GM21786 (cell line): Measurements from ENCODE around the gene COL7A1.

ENCODE experiments used
- ATAC-seq: cut with Tn5 transposase; IDR thresholded peaks from one replicate; pipeline ENCODE4 v1.9.1; 2021; ENCODE audit not compliant: unreplicated experiment

The COL7A1 gene

DNA sequence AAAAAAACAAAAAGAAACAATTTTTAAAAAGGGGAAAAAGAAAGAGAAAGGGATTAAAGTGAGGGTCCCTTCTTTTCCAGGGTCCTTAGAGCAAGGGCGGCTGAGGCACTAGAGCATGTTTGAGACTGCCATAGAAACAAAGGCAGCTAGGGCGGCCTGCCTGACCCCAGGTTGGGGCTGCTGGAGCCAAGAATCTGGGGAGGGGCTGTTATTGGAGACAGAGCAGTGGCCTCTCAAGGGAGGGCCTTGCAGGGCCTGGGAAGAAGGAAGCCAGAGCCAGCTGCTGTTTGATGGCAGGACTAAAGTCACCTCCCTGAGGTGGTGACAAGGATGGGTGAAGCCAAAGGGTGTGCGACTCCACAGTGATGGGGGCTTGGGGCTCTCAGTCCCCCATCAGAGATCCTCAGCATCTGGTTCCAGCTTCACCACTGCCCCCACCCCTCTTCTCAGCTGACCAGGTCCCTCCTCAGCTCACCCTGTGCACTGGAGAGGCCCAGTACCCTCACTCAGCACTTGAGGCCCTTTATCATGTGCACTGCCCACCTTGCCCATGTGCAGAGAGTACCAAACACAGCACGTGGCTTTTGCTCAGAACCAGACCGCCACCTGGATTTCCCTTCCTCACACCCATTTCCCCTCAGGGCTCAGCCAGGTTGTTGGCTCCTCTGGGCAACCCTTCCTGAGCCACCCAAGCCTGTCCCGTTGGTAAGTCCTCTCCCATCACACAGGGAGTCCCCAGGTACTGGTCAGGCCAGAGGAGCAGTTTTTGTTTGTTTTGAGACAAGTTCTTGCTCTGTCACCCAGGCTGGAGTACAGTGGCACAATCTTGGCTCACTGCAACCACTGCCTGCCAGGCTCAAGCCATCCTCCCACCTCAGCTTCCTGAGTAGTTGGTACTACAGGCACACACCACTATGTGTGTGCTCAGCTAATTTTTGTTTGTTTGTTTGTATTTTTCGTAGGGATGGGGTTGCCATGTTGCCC, 24.7 kb upstream of the COL7A1 start:
- ATAC-seq = no peak

DNA sequence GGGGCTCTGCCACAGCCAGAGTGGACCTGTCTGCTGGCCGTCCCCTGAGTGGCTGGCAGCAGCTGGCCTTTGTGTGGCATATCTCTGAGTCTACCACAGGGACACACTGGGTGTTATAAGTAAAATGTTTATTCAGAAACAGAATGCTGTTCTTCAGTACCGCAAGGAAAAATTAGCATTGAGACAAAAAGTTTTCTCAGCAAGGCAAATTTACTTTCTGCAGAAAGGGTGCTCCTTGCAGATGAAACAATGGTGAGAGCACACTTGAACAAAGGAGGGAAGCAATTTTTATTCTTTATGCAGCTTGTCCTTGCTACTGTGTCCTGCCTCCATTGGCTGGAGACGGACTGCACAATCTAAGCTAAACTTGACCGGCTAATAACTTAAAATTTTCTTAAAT, 22.4 kb upstream of the COL7A1 start:
- ATAC-seq = no peak

DNA sequence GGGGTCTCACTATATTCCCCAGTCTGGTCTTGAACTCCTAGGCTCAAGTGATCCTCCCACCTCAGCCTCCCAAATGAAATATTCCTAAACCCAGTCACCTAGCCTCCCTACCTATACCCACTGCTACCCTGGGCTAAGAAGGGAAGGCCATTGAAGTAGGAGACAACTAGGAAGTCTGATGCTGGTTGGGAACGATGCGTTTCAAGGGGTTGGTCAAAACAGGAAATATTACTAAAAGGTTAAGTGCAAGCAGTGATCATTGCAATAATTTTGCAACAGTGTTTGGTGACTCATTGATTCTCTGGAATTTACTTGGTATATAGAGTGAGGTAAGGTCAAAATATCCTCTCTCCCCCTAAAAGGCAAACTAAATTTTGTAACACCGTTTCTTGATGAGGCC, 18.9 kb upstream of the COL7A1 start:
- no peak for ATAC-seq

DNA sequence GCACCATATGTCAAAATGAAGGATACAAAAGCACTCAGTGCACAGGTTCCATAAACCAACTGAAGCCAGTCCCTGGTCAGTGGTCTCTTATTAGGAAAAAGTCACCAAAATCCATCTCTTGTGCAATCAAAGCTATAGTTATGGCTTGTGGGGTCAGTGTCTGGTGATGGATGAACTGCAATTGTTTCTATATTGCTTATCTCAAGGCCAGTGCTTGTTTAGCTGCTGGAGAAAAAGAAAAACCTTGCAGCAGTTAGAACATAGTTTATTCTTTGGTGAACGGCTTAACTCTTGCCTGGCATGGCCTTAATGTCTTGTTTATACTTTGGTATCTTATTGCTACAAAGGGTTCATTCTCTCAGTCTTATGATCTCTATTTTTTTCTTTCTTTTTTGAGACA, 17.2 kb upstream of the COL7A1 start:
- ATAC-seq = no peak

DNA sequence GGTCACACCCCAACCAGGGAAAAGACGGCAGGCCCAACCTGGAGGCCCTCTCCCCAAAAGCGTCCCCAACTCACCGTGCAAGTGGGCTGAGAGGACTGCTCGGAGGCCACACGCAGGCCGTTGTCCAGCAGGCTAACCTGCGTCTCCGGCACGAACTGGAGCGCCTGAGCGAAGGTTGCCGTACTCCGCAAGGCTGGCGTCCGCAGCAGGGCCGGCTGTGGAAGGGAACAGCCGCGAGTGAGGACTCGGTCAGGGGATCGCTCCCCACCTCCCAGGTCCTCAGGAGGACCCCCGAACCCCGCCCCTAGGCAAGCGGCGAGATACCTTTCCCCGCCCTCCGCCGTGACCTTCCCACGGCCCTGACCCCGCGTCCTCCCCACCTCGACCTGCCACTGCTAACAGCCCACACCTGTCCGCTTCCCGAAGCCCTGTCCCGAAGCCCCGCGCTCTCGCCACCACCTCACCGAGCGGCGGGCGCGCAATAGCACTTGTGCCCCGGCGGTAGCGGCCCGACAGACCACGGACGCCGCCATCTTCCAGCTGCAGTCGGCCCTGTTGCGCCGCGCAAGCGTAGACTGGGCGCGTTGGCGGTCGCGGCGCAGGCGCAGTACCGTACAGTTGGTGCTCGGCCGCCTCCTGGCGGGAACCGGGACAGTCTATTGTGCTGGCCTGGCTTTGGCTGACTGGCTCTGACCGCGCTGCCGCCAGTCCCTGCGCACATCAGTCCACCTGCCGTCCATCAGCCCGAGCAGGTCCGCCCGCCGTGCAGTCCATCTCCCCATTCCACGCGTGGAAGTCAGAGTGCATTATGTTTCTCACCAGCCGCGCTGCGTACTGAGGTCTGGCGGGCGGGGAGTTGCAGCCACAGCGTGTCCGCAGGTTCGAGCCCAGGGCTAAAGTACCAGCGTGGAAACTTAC, 14.2 kb upstream of the COL7A1 start, which contains the start of gene UQCRC1:
Gene UQCRC1 (minus strand): TSS at position 559 of the 918 bp plus-strand sequence. CDS start 26 bp downstream, at position 533.
- ATAC-seq = peak; percentile 94

DNA sequence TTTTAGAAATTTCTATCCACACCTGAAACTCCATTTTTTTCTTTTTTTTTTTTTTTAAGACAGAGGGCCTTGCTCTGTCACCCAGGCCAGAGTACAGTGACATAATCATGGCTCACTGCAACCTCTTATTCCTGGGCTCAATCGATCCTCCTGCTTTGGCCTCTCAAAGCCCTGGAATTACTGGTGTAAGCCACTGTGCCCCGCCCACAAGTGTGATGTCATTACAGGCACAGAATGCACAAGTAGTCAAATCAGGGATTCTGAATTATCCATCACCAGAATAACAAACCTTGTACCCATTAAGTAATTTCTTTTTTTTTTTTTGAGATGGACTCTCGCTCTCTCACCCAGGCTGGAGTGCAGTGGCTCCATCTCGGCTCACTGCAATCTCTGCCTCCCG, 12.4 kb upstream of the COL7A1 start:
- ATAC-seq = no peak

DNA sequence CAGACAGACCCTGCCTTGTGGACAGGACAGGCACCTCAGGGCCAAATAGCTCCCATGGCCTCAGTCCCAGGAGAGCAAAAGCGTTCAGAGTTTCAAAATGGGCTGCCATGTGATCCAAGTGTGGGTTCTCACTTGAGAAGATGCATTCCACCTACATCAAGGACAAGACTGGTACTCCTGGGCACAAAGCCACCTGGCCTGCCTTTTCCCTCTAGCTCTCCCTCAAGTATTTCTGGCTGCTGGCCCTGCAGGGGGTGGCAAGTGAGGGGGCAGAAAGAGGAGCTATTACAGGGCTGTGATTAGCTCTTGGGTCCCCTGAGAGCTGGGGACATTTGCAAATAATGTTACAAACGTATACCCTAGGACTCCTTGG, 6.5 kb upstream of the COL7A1 start:
- ATAC-seq = no peak

DNA sequence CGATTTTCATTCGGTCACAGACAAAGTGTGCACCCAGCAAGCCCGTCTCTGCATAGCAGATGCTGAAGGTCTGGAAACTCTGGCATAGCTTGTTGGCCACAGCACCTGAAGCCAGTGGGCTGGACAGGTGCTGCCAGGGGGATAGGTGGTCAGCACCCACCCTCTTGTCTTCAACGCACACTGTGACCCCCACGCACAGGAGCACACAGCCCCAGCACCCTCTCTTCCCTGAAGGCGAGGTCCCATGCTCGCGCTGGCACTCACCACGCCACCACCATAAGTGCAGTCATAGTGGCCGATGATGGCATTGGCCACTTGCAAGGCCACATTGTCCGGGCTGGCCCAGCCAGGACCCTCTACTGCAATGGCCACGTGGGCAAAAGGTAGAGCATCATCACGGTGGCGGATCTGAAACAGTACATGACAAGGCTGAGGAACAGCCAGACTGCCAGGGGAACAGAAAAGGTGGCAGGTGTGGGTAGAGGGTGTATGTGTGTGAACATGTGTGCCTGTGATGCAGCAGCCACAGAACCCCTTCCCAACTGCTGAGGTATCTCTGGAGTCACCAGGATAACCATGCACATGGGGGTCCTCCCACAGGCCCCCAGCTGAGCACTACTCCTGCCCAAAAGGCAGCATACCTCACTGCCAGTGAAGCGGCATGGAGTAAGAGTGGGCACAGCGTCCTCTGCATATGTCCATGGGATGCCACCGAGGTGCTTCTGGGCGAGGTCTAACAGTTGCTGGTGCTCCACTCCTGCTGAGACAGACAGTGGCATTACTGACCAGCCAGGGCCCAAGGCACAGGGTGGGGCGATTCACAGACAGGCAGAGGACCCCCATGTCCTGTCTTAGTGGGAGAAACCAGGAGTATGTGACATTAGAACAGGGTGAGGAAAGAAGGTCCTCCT, 5.8 kb upstream of the COL7A1 start:
- ATAC-seq = no peak

DNA sequence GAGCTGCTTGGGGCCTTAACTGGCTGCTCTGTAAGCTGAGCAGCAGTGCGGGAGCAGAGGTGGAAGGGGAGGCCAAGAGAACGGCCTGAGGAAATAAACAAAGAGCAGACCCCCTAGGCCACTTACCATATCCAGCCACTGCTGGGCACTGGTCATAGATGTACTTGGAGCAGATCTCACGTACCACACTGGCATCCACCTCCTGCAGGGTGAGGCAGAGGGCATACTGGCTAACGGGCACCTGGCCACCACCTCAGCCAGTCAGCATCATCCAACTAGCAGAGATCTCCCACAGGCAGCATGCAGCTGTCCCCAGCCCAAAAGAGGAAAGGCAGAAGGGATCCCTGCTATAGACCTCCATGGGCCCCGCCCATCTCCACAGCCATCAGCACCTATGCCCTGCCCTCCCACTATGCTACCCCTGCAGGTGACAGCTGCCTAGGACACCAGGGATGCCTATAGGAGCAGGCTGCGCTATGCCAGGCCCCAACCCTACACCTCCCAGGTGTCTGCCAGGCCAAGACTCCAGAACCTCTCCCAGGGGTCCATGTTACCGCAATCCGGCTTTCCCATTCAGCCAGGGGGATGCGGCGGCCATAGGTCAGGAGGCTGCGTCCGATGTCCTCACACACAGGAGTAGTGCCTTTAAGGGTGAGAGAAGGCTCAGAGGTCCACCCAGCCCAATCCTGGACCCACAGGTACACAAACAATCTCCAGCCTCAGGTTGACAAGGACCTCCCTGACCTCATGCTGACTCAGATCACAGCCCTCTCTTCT, 4.6 kb upstream of the COL7A1 start:
- no peak for ATAC-seq

DNA sequence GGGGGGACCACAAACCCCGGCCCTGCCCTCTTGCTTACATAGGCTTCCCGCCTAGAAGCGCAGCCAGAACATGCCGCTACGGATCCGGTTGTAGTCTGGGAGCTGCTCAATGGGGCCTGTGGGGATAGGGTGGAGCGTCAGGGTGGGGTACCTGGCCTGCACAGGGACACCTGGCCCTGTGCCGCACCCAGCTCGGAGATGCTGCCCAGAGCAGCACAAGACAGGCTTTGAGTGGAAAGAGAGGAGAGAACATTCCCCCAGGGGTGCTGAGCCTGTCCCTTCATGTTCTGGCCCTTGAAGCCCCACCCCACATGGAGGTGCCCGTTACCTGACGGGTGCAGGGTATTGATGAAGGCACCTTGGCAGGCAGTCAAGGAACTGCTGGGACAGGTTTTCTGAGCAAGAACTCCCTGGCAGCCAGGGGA, 4.0 kb upstream of the COL7A1 start:
- no peak for ATAC-seq

DNA sequence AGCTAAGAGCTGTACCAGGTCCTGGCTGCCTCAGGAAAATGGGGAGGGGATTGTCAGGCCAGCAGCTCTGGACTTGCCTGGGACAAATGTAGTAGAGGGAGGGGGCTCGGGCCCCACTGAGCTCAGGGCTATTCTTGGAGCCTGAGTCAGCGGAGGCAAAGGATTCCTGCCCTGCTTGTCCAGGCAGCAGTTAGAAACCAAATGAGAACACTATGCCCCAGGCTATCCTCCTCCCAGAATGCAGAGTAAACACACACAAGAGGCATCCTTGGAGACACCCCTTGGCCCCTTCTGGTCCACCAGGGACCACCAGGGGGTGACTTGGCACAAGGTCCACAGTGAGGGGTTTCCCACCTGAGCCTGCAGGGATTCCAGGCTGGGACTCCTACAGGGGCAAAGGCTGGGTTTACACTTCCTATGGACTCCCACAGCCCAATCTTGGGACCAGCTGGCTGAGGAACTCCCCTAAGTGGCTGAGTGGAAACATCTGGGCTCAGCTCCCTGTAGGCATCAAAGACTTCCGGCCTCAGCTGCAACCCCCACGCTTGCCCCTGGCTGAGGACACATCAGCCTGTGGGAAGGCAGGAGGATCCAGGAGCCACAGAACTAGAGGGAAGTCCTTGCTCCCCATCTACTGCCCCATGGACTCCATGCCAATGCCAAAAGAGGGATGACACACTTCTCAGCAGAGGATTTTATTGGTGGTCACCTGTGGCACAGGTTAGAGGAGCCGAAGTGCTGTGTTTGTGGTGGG, 3.4 kb upstream of the COL7A1 start:
- no peak for ATAC-seq

DNA sequence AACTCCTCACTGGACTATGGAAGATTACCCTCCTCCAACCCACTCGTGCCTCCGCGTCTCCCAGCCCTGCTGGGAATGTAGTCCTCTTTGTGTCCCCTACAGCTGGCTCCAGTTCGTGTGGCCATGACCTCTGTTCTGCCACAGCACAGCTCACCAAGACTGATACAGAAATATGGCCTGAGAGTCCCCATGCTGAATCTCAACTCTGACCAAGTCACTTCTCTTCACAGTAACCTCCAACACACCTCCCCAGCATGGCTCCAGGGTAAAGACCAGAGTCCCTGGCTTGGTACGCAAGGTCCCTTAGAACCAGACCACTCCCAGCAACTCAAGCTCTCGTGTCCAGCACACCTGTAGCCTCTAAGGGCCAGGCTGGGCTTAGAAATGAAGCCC, 2.3 kb upstream of the COL7A1 start:
- no peak for ATAC-seq

DNA sequence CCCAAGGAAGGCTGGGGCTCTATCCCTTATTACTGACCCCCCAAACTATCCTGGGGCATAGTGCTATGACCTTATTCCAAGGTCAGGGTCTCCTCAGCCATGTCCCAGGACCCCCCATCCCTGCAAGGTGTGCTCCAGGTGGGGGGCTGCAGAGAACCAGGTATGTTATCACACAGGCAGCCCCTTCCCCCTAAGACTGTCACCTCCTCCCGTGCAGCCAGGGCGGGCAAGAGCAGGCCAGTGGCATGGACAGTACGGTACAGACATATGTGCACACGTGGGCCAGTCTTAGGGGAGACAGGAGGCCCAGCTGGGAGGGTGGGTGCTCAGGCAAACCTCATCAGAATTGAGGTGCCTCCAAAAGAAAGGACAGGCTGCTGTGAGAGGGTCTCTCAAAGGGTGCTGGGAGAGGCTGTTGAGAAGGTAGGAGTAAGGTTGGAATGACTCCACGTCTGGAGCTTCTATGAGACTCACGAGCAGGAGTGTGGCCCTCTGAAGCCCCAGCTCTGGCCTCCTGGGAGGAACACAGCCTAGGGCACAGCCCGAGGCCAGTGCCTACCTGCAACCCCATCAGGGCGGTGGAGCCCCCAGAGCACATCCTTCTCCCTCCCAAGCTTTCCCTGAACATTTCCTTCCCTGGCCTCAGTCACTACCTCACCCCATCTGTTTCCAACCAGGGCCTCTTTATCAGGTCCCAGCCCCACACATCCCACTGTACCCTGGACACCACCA, 1.7 kb upstream of the COL7A1 start:
- no peak for ATAC-seq

DNA sequence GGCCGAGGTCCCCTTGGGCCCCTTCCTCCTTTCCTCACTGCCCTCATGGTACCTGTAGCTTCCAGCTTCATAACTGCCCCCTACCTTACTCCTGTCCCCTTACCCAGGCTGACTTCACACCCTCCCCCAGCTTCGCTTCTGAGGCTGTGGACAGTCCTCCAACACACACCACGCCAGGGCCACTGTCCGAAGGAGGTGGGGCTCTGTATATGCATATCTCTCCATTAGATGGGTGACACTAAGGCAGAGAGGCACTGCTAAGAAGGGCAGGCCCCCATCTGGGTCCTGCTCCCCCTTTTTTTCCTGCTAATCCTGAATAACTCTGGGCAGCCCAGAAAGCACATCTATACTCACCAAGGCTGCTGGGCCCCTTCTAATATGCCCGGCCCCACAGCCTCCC, 1.0 kb upstream of the COL7A1 start:
- ATAC-seq = no peak

DNA sequence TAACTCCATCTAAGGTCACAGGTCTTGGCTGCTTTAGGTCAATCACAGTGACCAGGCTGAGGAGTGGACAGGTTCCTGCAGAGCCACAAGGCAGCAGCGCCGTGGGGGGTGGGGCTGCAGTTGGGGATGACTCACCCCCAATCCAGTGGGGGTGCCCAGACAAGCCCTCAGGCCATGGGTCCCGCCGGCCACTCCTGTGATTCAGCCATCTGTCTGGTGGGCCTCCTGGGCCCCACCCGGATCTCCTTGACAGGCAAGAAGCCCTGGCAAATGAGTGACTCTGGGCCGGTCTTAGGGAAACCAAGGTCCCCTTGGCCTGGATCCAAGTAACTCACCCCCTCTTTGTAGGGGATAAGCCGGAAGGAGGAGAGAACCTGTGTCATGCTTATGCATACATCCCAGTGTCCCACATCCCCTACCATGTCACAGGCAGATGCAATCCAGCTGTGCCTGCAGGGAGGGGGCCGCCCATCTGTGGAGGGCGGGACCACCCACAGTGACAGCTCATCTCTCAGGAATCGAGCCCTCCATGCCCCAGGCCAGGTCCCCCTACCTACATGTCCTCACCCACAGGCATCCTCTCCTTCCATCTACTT, 495 bp upstream of the COL7A1 start:
- ATAC-seq = no peak

DNA sequence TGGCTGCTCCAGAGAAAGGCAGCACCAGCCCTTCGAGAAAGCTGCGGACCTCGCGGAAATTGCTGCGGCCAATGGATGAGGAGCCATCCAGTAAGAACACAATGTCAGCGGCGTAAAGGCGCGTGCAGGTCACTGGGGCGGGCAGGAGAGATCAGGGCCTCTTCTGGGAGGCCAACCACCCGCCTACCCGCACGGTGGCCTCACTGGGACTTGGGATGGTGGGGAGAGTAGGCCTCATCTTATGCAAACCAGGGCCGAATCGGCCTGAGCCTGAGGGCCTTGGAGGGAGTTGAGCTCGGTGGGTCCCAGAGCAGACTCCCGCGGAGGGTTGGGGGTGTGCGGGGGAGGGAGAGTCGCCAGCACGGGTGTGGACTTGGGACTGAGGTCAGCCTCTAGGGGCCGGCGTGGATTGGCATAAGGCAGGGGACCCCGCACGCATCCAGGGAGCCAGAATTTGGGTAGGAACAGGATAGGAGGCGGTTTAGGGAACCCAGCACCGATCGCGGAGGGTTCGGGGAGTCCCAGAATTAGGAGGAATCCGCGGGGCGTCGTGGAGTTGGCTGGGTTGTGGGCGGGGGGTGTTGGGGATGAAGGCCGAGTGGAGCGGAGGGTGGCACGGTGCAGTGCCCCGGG, 596 bp downstream of the COL7A1 start:
- no peak for ATAC-seq

DNA sequence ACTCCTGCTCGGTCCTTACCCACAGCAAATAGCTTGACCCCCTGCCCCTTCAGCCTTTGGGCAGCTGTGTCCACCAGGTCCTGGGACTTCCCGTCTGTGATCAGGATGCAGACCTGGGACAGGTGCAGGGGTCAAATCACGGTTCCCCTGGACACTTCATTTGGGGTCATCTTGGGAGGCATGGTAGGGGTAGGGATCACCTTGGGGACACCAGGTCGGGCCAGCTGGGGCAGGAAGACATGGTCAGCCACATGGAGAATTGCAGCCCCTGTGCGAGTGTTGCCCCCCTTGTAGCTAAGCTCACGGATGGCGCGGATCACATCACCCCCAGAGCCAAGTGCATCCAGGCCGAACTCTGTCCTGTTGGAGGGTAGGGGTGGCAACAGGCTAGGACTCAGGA, 1.8 kb downstream of the COL7A1 start:
- ATAC-seq = no peak
